ENCODE results near the gene MS4A18.

Gene MS4A18

GRCh38 chr11:60731586-60731985 lies 7.1 kb downstream of the MS4A18 start:
- no peak for DNase-seq (ENCODE audit: low read depth)
- H3K4me3 ChIP-seq (ENCODE audit: low read depth, low read length): no peak overlapping the region

GRCh38 chr11:60734279-60734678 lies 9.8 kb downstream of the MS4A18 start:
- DNase-seq (ENCODE audit: low read depth): no peak

More at GRCh38 chr11:60731586-60731985, 7.1 kb downstream of the MS4A18 start:
- no peak for TF ChIP-seq CTCF (IDR thresholded peaks at IDR 0.05; ENCODE audit: low read depth, low read length, missing control alignments)

GRCh38 chr11:60739114-60739513 lies 14.6 kb downstream of the MS4A18 start:
- H3K4me3 ChIP-seq (ENCODE audit: low read depth, low read length): no peak overlapping the region
- TF ChIP-seq CTCF (IDR thresholded peaks at IDR 0.05; ENCODE audit: low read depth, low read length, missing control alignments): peak; percentile 31
- DNase-seq (ENCODE audit: low read depth): no peak

More at GRCh38 chr11:60734279-60734678, 9.8 kb downstream of the MS4A18 start:
- no peak overlapping the region for H3K4me3 ChIP-seq (ENCODE audit: low read depth, low read length)
- TF ChIP-seq CTCF (IDR thresholded peaks at IDR 0.05; ENCODE audit: low read depth, low read length, missing control alignments): no peak

- DNase-seq (ENCODE audit: low read depth): no peak
- no peak for TF ChIP-seq CTCF (IDR thresholded peaks at IDR 0.05; ENCODE audit: low read depth, low read length, missing control alignments)
- H3K4me3 ChIP-seq (ENCODE audit: low read depth, low read length): no peak overlapping the region
Measured at GRCh38 chr11:60740573-60740972, 16.1 kb downstream of the MS4A18 start.

GRCh38 chr11:60741421-60741820 lies 16.9 kb downstream of the MS4A18 start:
- no peak for DNase-seq (ENCODE audit: low read depth)
- TF ChIP-seq CTCF (IDR thresholded peaks at IDR 0.05; ENCODE audit: low read depth, low read length, missing control alignments): no peak
- H3K4me3 ChIP-seq (ENCODE audit: low read depth, low read length): no peak overlapping the region

- no peak overlapping the region for H3K4me3 ChIP-seq (ENCODE audit: low read depth, low read length)
- DNase-seq (ENCODE audit: low read depth): no peak
- TF ChIP-seq CTCF (IDR thresholded peaks at IDR 0.05; ENCODE audit: low read depth, low read length, missing control alignments): no peak
Measured at GRCh38 chr11:60743058-60743457, 18.5 kb downstream of the MS4A18 start.

- TF ChIP-seq CTCF (IDR thresholded peaks at IDR 0.05; ENCODE audit: low read depth, low read length, missing control alignments): no peak
- no peak overlapping the region for H3K4me3 ChIP-seq (ENCODE audit: low read depth, low read length)
- no peak for DNase-seq (ENCODE audit: low read depth)
Measured at GRCh38 chr11:60744114-60744513, 19.6 kb downstream of the MS4A18 start.
